SHP77 treated with DMSO at 0.1 percent for 48 hours (cell line): ENCODE measurements around the gene ATP2C1.
"Not testable (repeated sequence)": the region's sequence is repeated elsewhere in the genome, so short reads cannot be mapped to it uniquely, and the experiment has no call there.

ENCODE experiments used
- DNase-seq: peaks from one replicate; lab custom pipeline; 2025; lab: John Stamatoyannopoulos, UW

The ATP2C1 gene

DNA sequence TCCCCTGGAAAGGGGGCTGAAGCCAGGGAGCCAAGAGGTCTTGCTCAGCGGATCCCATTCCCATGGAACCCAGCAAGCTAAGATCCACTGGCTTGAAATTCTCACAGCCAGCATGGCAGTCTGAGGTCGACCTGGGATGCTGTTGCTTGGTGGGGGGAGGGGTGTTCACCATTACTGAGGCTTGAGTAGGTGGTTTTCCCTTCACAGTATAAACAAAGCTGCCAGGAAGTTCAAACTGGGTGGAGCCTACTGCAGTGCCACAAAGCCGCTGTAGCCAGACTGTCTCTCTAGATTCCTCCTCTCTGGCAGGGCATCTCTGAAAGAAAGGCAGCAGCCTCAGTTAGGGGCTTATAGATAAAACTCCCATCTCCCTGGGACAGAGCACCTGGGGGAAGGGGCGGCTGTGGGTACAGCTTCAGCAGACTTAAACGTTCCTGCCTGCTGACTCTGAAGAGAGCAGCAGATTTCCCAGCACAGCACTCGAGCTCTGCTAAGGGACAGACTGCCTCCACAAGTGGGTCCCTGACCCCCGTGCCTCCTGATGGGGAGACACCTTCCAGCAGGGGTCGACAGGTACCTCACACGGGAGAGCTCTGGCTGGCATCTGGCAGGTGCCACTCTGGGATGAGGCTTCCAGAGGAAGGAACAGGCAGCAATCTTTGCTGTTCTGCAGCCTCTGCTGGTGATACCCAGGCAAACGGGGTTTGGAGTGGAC lies 148.5 kb downstream of the ATP2C1 start:
- not testable (repeated sequence) for DNase-seq

DNA sequence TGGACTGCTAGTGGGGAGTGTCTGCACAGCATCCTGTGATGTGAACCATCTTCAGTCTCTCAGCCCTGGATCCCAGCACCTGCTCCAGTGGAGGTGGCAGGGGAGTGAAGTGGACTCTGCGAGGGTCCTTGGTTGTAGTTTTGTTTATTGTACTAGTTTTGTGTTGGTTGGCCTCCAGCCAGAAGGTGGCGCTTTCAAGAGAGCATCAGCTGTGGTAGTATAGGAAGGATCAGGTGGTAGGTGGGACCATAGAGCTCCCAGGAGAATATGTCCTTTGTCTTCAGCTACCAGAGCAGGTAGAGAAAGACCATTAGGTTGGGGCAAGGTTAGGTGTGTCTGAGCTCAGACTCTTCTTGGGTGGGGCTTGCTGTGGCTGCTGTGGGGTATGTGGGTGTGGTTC lies 153.7 kb downstream of the ATP2C1 start:
- DNase-seq = no peak

DNA sequence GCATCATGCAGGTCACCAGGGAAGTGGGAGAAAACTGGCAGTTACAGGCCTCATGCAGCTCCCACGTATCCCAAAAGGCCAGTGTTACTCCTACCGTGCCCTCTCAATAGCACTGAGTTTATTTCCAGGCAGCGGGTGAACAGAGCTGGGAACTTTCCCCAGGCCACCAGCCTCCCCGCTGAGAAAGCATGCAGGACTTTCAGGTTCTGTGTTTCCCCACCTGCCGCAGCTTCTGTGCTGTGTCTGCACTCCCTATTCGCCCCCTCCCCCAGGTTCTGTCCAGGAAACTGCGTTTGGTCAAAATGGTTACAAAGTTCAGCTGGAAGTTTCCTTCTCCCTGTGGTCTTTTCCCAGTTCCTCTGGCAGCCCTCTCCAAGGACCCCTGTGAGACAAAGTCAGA lies 154.1 kb downstream of the ATP2C1 start:
- DNase-seq = no peak

GRCh38 chr3:131050001-131050400 lies 156.1 kb downstream of the ATP2C1 start:
- DNase-seq = no peak

DNA sequence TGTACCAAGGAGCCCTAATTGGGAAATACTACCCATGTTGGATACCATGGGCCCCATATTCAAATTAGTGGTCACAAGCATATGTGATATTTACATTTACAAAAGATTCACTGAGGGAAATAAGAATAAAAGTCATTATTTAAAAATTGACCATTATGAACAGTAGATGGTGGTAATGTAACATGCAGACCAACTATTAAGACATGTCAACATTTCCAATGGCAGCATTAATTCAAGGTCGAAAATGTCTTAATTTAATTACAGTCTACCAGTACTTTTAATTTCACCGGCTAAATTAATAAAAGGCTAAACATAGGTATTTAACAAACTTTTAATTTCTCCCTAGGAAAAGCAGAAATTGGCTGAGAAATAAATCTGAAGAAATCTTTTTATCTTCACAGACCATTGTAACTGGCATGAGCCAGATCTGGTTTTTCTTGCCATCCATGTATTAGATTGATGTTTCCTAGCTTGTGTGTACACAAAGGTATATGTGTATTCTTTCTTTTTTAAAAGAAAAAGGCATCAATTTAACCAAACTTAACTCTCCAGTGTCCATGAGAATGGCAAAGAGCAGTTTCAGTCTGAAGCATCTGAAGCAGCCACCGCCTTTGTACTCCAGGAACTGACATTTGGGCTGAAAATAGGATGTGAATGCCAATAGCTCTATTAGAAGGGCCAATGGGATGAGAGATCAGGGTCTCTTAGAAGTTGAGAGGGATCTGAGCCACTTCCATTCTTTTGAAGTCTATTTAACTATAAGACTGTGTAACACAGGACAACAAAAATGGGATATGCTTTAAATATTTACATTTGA lies 159.4 kb downstream of the ATP2C1 start:
- DNase-seq = no peak
